NCI-H146 treated with DMSO at 0.1 percent for 48 hours (cell line): ENCODE measurements around the gene SCO2.

Experiments used
- DNase-seq: peaks from one replicate; lab custom pipeline; 2025; ENCODE audit not compliant: unreplicated experiment; lab: John Stamatoyannopoulos, UW

SCO2 gene

DNA sequence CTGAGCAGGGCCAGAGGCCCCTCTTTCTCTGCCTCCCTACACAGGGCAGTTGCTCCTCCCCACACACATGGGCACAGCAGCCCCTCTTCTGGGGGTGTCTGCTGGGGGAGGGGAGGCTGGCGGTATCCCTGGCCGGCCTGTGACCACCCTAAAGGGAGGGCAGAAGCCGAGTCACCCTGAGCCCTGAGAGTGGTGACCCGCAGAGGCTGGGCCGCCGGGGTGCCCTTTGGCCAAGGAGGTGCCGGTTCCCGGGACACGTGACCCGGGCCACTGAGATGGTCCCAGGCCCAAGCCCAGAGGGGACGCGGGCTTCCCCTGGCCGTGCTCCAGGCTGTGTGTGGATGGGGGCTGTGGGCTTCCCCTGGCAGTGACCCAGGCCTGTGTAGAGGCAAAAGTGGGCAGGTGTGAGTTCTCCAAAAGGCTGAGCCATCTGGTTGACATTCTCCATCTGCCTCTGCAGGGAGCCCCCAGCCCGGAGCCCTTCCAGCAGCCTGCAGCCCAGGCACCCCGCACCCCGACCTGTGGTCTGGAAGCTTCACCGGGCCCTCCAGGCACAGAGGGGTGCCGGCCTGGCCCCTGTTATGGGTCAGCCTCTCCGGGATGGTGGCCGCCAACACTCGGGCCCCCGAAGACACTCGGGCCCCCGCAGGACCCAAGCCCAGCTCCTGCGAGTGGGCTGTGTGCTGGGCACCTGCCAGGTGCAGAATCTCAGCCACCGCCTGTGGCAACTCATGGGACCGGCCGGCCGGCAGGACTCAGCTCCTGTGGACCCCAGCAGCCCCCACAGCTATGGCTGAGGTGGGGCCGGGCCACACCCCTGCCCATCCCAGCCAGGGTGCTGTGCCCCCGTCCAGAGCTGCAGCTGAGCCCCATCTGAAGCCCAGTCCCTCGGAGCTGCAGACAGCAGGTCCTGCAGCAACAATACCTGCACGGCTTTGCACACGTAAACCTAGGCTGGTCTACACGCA lies 43.0 kb downstream of the SCO2 start:
- DNase-seq, result no peak

DNA sequence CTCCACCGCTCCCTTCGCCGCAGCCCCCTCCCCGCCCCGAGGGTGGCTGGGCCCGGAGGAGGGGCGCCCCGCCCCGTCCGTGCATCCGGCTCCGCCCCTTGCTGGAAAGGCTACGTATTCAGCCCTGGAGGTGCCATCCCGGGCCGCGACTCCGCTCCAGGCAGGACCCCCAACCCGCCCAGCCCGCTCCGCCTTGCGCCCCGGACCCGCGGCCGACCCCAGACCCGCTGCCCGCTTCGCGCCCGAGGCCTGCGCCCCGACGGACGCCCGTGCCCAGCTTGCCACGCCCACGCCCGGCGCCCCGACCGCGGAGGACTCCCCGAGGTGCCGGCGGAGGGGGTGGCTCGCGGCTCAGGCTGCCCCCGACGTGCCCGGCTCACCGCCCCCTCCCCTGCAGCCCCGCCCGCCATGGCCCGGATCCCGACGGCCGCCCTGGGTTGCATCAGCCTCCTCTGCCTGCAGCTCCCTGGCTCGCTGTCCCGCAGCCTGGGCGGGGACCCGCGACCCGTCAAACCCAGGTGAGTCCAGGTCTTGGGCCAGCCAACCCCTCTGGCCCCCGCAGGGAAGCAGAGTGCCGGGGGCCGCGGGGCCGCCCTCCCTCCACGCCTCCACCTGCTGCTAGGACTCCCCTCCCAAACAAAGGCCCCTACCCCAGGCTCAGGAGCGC lies 43.8 kb downstream of the SCO2 start, which contains the start of gene ADM2:
ADM2 (plus strand) TSS at position 104 of the 667 bp plus-strand sequence; CDS start at position 409, 305 bp downstream.
- DNase-seq, result no peak

DNA sequence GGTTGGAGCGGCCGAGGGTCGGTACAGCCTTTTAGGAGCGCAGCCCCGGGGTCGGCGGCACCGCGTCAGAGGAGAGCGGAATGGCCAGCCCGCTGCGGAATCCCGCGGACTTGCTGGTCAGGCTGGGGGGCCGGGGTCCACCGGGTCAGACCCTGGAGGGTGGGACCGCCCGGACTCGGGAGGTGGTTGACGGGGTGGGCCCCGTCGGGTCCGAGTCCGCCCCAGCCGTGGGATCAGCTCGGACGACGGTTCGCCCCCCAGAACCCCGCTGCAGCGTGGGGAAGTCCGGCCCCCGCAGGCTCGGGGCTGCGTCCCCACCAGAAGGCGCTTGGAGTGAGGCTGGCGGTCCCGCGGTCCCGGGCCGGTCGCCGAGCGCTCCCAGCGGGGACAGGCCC lies 44.4 kb downstream of the SCO2 start:
- DNase-seq, result no peak

DNA sequence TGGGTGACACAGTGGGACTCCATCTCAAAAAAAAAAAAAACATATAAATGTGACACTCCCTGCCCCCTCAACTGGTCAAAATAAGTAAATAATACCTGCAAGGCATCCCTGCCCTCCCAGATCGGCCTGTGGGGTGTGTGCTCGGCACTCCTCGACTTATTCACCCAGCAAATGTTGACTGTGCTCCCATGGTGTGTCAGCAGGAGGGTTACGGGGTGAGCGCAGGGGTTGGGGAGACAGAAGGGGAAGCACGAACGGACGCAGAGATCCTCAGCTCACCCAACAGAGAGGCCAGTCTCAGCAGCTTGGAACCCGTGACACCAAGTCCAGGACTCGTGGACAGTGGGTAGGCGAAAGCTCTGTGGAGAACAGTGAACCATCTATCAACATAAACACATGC lies 45.7 kb downstream of the SCO2 start:
- DNase-seq, result no peak

DNA sequence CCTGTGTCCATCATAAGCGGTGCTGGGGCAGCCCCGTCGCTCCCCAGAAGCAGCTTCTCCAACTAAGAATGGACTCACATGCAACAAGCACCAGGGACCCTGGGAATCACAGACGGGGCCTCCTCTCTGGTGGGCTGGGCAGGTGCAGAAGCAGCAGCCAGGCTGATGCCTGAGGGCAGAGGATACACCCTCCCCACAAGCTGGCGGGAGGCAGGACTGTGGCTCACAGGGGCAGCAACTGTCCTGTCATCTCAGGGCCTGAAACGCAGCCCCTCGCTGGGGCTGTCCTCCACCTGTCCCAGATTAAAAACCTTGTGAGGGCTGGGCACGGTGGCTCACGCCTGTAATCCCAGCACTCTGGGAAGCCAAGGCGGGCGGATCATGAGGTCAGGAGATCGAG lies 47.5 kb downstream of the SCO2 start:
- DNase-seq, result no peak

DNA sequence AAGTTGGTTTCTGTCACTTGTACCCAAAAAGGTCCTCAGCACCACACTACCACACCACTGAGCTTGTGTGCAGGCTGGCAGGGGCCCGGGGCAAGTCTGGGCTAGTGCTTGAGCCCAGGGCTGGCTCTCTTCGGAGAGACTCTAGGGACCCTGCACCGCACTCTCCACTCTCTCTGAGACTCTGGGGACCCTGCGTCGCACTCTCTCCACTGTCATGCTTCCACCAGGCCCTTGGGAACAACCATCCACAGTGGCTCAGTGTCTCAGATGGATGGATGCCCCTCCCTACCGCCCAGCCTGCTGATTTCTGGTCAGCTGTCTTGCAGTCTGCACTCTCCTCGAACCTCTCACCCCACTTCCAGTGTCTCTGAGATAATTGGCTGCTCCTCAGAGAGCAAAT lies 48.5 kb downstream of the SCO2 start:
- DNase-seq, result no peak

DNA sequence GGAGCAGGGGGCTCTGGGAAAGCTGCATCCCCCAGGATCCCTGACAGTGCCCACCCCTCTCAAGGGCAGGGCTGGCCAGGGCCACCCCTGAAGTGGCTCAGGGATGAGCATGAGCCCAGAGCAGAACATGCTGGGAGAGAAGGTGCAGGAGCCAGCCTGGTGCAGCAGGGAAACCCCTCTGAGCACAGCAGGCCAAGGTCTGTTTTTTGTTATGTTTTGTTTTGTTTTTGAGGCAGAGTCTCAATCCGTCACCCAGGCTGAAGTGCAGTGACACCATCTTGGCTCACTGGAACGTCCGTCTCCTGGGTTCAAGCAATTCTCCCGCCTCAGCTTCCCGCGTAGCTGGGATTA lies 49.8 kb downstream of the SCO2 start:
- no peak for DNase-seq

DNA sequence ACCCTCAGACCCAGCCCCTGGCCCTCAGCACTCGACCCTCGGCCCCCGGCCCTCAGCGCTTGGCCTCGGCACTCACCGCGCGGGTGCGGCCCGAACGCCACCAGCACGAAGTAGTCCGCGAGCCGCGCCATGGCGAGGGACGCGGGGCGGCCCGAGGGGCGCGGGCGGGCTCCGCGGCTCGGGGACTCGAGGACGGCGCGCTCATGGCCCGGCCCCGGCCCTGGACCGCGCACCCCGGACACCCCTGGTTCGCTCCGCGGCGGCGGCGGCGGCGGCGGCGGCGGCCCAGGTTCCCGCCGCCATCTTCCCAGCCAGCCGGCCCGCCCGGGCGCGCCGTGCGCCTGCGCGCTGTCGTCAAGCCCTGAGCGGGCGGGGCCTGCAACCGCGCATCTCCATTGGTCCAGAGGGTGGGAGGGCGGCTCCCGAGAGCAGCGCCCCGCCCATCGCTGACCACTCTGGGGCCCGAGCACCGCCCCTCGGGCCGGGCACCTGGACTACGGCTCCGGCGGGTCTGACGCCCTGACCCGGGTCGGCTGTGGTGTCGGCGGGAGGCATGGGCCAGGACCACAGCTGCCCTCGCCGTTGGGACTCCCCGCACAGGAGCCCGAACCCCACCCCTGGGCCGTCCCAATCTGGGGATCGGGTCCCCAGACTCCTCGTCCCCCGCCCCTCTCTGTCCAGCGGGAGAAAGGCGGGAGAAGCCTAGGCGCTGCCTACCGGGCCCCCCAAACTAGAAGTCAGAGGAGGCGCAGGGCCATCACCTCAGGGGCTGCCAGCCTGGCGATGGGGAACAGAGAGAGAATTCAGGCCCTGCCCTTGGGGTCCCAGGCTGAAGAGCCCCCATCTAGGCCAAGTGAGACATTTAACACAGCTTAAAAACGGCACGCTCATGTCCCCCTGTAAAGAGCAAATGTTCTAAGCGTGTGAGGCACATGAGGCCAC lies 50.4 kb downstream of the SCO2 start, which contains the start of gene SBF1:
SBF1 (minus strand) TSS at position 326 of the 942 bp plus-strand sequence; CDS start at position 131, 195 bp downstream.
- peak; percentile 57 for DNase-seq

DNA sequence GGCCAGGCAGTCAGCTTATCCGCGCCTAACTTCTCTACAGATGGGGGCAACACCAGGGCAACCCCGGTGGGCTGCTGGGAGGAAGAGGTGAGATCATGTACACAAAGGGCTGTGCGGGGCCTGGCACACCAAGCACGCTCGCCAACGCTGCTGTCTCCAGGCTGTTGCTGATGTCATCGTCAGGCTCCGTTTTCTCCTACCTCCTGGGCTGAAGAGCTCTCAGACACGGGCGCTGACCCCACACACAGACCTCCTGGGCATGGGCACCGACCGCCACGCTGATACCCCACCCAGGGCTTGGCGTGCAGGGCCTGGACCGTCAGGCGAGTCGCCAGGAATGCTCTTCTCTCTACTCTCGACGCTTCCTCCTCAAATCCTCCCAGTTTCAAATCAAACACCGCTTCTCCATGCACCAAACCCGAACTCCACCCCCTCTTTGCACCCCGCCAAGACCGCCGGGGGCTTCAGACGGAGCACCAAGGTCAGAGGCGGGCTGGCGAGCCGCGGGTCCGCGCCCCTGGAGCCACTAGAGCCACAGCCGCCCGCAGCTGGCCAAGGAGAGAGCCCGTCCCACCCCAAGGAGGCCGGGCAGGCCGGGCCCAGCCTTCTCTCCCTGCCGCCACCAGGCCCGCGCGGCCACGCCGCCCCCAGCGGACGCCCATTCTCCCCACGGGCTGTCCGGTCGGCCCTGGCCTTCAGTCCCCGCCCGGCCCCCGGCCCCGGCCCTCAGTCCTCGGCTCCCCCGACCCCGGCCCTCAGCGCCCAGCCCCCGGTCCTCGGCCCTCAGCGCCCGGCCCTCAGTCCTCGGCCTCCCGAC lies 51.3 kb downstream of the SCO2 start:
- DNase-seq, result no peak
